Smooth muscle cell (in vitro differentiated cells): ENCODE results near the gene DDX39B. TPM values are rescaled to one million over a fixed set of nuclear protein-coding genes. Genes with fewer than 3 reads are reported as not detected.
A peak's percentile ranks its signal among the peaks of the same experiment; 100 is the strongest.

Source experiments
- DNase-seq: peaks from one replicate; lab custom pipeline; 2025; ENCODE audit not compliant: unreplicated experiment; lab: John Stamatoyannopoulos, UW
- H2AFZ ChIP-seq: fragments of 200-600 bp; sonication (generic); 2 replicates; pipeline ENCODE4 v1.6.0; 2016; ENCODE audit warnings: antibody characterized with exemption, low read depth, mild to moderate bottlenecking
- H3F3A ChIP-seq: fragments of 200-600 bp; sonication (generic); 2 replicates; pipeline ENCODE4 v1.6.0; 2017; ENCODE audit warnings: antibody characterized with exemption, low read depth
- H3K27ac ChIP-seq: fragments of 200-600 bp; sonication (generic); 2 replicates; pipeline ENCODE4 v1.5.1; 2016; ENCODE audit warnings: low read depth, mild to moderate bottlenecking
- H3K27me3 ChIP-seq: fragments of 200-600 bp; sonication (generic); 2 replicates; pipeline ENCODE4 v1.6.1; 2016; ENCODE audit warnings: low read depth, mild to moderate bottlenecking
- H3K36me3 ChIP-seq: fragments of 200-600 bp; sonication (generic); 2 replicates; pipeline ENCODE4 v1.5.1; 2016; ENCODE audit warnings: low read depth
- H3K4me1 ChIP-seq: fragments of 200-600 bp; sonication (generic); 2 replicates; pipeline ENCODE4 v1.5.1; 2016; ENCODE audit warnings: low read depth
- H3K4me2 ChIP-seq: fragments of 200-600 bp; sonication (generic); 2 replicates; pipeline ENCODE4 v1.6.0; 2016; ENCODE audit warnings: mild to moderate bottlenecking
- H3K4me3 ChIP-seq: fragments of 200-600 bp; sonication (generic); 2 replicates; pipeline ENCODE4 v1.5.1; 2016; ENCODE audit warnings: mild to moderate bottlenecking
- H3K79me2 ChIP-seq: fragments of 200-600 bp; sonication (generic); 2 replicates; pipeline ENCODE4 v1.6.0; 2016; ENCODE audit warnings: low read depth, mild to moderate bottlenecking
- H3K9ac ChIP-seq: fragments of 200-600 bp; sonication (generic); 2 replicates; pipeline ENCODE4 v1.6.0; 2016; ENCODE audit warnings: low read depth
- H3K9me3 ChIP-seq: fragments of 200-600 bp; sonication (generic); replicated peaks from 2 replicates; pipeline ENCODE4 v1.5.1; 2016; ENCODE audit warnings: low read depth
- H4K20me1 ChIP-seq: fragments of 200-600 bp; sonication (generic); 2 replicates; pipeline ENCODE4 v1.6.0; 2016; ENCODE audit warnings: low read depth
- WGBS: methylation state at CpG from one replicate; pipeline ENCODE4 v1.1.7; 2016; ENCODE audit warnings: low lambda C conversion rate; 5-methylcytosine and 5-hydroxymethylcytosine counted together
- polyA plus RNA-seq: library from polyadenylated mRNA; unstranded; fragments of >200 nt; fragmentation: Nextera tagmentation; extraction: Ambion mirVana; gene quantifications from 2 replicates; pipeline ENCODE4 v1.2.1, GENCODE V29; 2016
- total RNA-seq: library from RNA; depleted of rRNA; stranded (reverse); fragments of >200 nt; gene quantifications from 2 replicates; pipeline ENCODE4 v1.2.3, GENCODE V29; 2014
- TF ChIP-seq, protein P1 (sequence below): fragments of 200-600 bp; sonication (generic); IDR thresholded peaks from 2 replicates; pipeline ENCODE4 v1.5.1; 2017; ENCODE audit warnings: borderline replicate concordance, mild to moderate bottlenecking, antibody characterized with exemption; ENCODE audit not compliant: insufficient read depth, poor library complexity, severe bottlenecking

The DDX39B gene
- total and polyA plus RNA-seq, 2 experiments from 2014 or later, result 117 to 153 TPM

DNA sequence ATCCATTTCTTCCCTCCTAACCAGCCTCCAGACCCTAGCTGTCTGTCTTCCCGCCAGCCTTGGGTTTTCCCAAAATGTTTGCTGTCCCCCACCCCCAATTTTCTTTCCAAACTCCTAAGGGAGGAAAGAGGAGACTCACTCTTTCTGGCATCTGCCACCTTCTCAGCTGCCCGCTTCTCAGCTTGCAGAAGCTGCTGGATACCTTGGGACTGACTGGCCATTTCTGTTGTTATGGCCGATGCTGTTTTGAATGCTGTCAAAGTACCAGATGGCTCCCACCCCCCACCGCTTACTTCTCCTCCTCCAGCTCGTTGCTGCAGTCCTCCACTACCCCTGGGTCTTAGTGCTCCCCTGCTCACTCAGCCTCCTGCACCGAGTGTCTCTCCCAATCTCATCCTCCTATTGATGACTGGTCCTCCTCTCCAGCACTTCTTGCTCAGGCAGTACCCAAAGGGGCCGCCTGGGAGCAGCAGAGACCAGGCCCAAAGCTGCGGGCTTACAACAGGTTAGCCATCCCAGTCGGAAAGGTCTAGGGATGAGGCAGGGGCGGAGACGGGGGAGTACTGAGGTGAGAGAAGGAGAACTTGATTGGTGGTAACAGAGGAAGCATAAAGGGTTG is 4.6 kb upstream of the DDX39B start, which contains the start of gene ATP6V1G2:
TSS of gene ATP6V1G2 (minus strand) at position 270 of the 619 bp plus-strand sequence. CDS start at position 221, 49 bp downstream.
- H3K27ac ChIP-seq, result peak within 1 kb of the TSS; percentile 79
- peaks cover 14% of the 10 kb centered on the region for H3F3A ChIP-seq
- H3K9ac ChIP-seq, result peak within 1 kb of the TSS; percentile 85
- H4K20me1 ChIP-seq, result no peaks in the 10 kb centered on the region
- peak within 1 kb of the TSS; percentile 74 for H3K4me3 ChIP-seq
- peak; percentile 57 for DNase-seq
- H3K79me2 ChIP-seq, result peaks cover 28% of the 10 kb centered on the region
- 5% methylated on average over 11 of the region's 11 CpGs for WGBS
- peak within 1 kb of the TSS; percentile 91 for H3K4me2 ChIP-seq
- peaks cover 12% of the 10 kb centered on the region for H3K4me1 ChIP-seq
- H3K9me3 ChIP-seq, result no peaks in the 10 kb centered on the region
- H2AFZ ChIP-seq, result peak within 1 kb of the TSS; percentile 91
- TF ChIP-seq, protein P1, sequence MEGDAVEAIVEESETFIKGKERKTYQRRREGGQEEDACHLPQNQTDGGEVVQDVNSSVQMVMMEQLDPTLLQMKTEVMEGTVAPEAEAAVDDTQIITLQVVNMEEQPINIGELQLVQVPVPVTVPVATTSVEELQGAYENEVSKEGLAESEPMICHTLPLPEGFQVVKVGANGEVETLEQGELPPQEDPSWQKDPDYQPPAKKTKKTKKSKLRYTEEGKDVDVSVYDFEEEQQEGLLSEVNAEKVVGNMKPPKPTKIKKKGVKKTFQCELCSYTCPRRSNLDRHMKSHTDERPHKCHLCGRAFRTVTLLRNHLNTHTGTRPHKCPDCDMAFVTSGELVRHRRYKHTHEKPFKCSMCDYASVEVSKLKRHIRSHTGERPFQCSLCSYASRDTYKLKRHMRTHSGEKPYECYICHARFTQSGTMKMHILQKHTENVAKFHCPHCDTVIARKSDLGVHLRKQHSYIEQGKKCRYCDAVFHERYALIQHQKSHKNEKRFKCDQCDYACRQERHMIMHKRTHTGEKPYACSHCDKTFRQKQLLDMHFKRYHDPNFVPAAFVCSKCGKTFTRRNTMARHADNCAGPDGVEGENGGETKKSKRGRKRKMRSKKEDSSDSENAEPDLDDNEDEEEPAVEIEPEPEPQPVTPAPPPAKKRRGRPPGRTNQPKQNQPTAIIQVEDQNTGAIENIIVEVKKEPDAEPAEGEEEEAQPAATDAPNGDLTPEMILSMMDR, result peak; percentile 99
- no peaks in the 10 kb centered on the region for H3K27me3 ChIP-seq
- no peaks in the 10 kb centered on the region for H3K36me3 ChIP-seq

DNA sequence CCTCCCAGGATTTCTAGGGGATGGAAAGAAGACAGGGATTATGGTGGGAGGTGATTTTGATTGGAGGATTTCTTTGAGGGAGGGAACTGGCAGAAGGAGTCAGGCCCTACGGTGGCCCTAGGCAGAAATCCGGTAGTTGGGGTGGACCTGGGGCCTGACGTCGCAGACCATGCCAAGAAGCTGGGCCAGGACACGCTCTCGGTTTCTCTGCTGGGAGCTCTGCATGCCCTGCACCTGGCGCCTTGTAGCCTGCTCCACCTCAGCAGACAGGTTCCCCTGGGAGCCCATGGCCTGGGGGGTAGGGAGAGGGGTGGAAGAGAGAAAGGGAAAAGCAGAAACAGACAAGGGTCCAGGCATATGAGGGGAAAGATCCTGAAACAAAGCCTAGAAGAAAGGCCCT is 3.5 kb upstream of the DDX39B start:
- Histone ChIP-seq H3K27ac (no peak overlapping the region), H3K27me3 (no peaks in the 10 kb centered on the region), H3F3A (peaks cover 14% of the 10 kb centered on the region), H3K9ac (no peak overlapping the region), H3K79me2 (peaks cover 37% of the 10 kb centered on the region), H4K20me1 (peaks cover 12% of the 10 kb centered on the region), H3K9me3 (no peaks in the 10 kb centered on the region), H3K4me1 (peaks cover 16% of the 10 kb centered on the region), H3K36me3 (no peaks in the 10 kb centered on the region), H3K4me2 (no peak overlapping the region), H3K4me3 (no peak overlapping the region), H2AFZ (no peak overlapping the region)
- TF ChIP-seq, protein P1, result no peak
- no peak for DNase-seq
- WGBS, result 82% methylated on average over 7 of the region's 7 CpGs

DNA sequence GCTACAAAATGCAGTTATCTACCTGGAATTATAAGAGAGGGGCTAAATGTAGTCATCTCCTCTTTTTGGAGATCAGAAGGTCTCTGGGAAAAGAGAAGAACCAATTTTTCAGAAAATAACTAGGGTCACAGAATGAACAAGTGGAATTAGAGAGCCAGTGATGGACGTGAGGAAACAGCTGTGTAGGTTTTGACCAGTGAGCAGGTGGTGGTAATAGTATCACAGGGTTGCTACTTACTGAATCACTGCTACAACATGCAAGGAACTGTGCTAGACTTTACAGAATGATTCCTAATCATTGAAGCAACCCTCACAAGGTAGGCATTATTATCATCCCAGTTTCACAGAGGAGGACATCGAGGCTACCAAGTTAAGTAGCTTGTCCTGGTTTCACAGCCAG is 2.9 kb upstream of the DDX39B start:
- Histone ChIP-seq H3K9ac (no peak overlapping the region), H3K4me3 (no peak overlapping the region), H3K4me1 (peaks cover 22% of the 10 kb centered on the region), H3K79me2 (peaks cover 44% of the 10 kb centered on the region), H2AFZ (no peak overlapping the region), H3K36me3 (no peaks in the 10 kb centered on the region), H3K27ac (no peak overlapping the region), H3K27me3 (no peaks in the 10 kb centered on the region), H3F3A (peaks cover 14% of the 10 kb centered on the region), H4K20me1 (peaks cover 18% of the 10 kb centered on the region), H3K4me2 (no peak overlapping the region), H3K9me3 (no peaks in the 10 kb centered on the region)
- no peak for DNase-seq
- TF ChIP-seq, protein P1, result no peak
- WGBS, result 91% methylated on average over 2 of the region's 2 CpGs

DNA sequence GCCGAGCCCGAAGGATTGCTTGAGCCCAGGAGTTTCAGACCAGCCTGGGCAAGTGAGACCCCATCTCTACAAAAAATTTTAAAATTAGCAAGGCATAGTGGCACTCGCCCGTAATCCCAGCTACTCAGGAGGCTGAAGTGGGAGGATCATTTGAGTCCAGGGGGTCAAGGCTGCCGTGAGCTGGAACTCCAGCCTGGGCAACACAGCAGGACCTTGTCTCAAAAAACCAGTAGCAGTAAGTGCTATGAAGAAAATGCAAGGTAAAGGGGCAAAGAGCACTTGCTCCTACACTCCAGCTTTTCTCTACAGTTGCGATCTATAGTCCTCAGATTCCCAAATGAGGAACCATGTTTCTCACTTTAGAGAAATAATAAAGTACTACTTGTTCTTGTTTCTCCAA is 1.8 kb upstream of the DDX39B start:
- TF ChIP-seq, protein P1, result no peak
- Histone ChIP-seq H3K36me3 (no peaks in the 10 kb centered on the region), H3K27ac (no peak overlapping the region), H3K4me2 (no peak overlapping the region), H3K79me2 (peaks cover 50% of the 10 kb centered on the region), H3K27me3 (no peaks in the 10 kb centered on the region), H3K4me1 (peaks cover 30% of the 10 kb centered on the region), H3K9ac (no peak overlapping the region), H4K20me1 (peaks cover 28% of the 10 kb centered on the region), H3K9me3 (no peaks in the 10 kb centered on the region), H3F3A (peaks cover 21% of the 10 kb centered on the region), H2AFZ (no peak overlapping the region), H3K4me3 (no peak overlapping the region)
- DNase-seq, result no peak
- WGBS, result 93% methylated on average over 6 of the region's 6 CpGs
